ENCODE measurements around the gene BLOC1S4. TPM values are rescaled to one million over a fixed set of nuclear protein-coding genes. Genes with fewer than 3 reads are reported as not detected.

BLOC1S4 gene
- total RNA-seq, 2 donors from 2014 or later = 18.8 to 26.5 TPM

- TF ChIP-seq CTCF (conservative IDR thresholded peaks at IDR 0.05) = no peak
- Mint-ChIP-seq H3K9me3 (peaks cover 3% of the 10 kb centered on the region), H3K27me3 (ENCODE audit: insufficient read depth) (no peaks in the 10 kb centered on the region), H3K4me1 (no peaks in the 10 kb centered on the region), H3K27ac (no peak overlapping the region), H3K36me3 (ENCODE audit: low read depth) (peaks cover 20% of the 10 kb centered on the region), H3K4me3 (no peak overlapping the region)
- Histone ChIP-seq H3K36me3 (ENCODE audit: control insufficient read depth, insufficient read depth, low read length) (peaks cover 20% of the 10 kb centered on the region), H3K27me3 (ENCODE audit: control insufficient read depth, insufficient read depth, low read length, poor library complexity, severe bottlenecking) (no peaks in the 10 kb centered on the region), H3K9me3 (ENCODE audit: control insufficient read depth, low read length) (no peaks in the 10 kb centered on the region), H3K4me1 (ENCODE audit: control insufficient read depth, insufficient read depth, low read length) (no peaks in the 10 kb centered on the region), H3K4me3 (ENCODE audit: low read length) (no peak overlapping the region), H3K9ac (ENCODE audit: extremely low read depth, low read length, poor library complexity, severe bottlenecking) (no peak overlapping the region), H3K27ac (ENCODE audit: low read depth, low read length) (no peak overlapping the region)
- 92 to 95% methylated on average over 7 to 8 of the region's 8 CpGs for WGBS, 2 experiments (ENCODE audit: insufficient coverage in 1 of 2, insufficient read length in 1 of 2)
- DNase-seq = no peak
These were observed 19.4 kb upstream of the BLOC1S4 start for GRCh38 chr4:6696611-6697010.

- no peak overlapping the region for H3K27ac Mint-ChIP-seq
- Histone ChIP-seq H3K4me1 (ENCODE audit: control insufficient read depth, insufficient read depth, low read length) (no peaks in the 10 kb centered on the region), H3K27me3 (ENCODE audit: control insufficient read depth, insufficient read depth, low read length, poor library complexity, severe bottlenecking) (no peaks in the 10 kb centered on the region), H3K9me3 (ENCODE audit: control insufficient read depth, low read length) (peaks cover 5% of the 10 kb centered on the region), H3K4me3 (ENCODE audit: low read length) (no peak overlapping the region), H3K36me3 (ENCODE audit: control insufficient read depth, insufficient read depth, low read length) (peaks cover 25% of the 10 kb centered on the region), H3K27ac (ENCODE audit: low read depth, low read length) (no peak overlapping the region), H3K9ac (ENCODE audit: extremely low read depth, low read length, poor library complexity, severe bottlenecking) (no peak overlapping the region)
- no peaks in the 10 kb centered on the region for H3K27me3 Mint-ChIP-seq (ENCODE audit: insufficient read depth)
- H3K4me3 Mint-ChIP-seq = no peak overlapping the region
- peaks cover 8% of the 10 kb centered on the region for H3K9me3 Mint-ChIP-seq
- 96 to 98% methylated on average over 5 to 6 of the region's 6 CpGs for WGBS, 2 experiments (ENCODE audit: insufficient coverage in 1 of 2, insufficient read length in 1 of 2)
- TF ChIP-seq CTCF (conservative IDR thresholded peaks at IDR 0.05) = no peak
- H3K36me3 Mint-ChIP-seq (ENCODE audit: low read depth) = peaks cover 25% of the 10 kb centered on the region
- H3K4me1 Mint-ChIP-seq = no peaks in the 10 kb centered on the region
- DNase-seq = no peak
These were observed 18.8 kb upstream of the BLOC1S4 start for GRCh38 chr4:6697131-6697530.

DNA sequence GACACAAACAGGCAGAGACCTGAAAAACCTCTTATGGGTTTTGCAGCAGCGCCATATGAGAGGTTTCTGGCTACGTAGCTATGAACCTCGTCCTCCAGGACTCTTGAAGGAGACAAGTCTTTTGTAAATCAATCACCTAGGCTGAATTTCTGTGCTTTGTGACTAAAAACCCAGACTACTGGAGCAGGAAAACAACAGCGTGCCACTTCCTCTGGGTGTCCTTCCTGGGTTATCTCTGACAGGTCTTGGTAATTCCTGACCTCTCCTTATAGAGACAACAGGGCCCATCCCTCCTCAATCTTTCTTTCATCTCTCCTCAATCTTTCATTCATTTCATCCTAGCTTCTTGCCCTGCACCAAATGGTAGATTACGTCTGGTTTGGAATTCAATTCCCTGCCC, 16.6 kb upstream of the BLOC1S4 start:
- Histone ChIP-seq H3K4me3 (ENCODE audit: low read length) (no peak overlapping the region), H3K27me3 (ENCODE audit: control insufficient read depth, insufficient read depth, low read length, poor library complexity, severe bottlenecking) (no peaks in the 10 kb centered on the region), H3K9ac (ENCODE audit: extremely low read depth, low read length, poor library complexity, severe bottlenecking) (no peak overlapping the region), H3K36me3 (ENCODE audit: control insufficient read depth, insufficient read depth, low read length) (peaks cover 42% of the 10 kb centered on the region), H3K9me3 (ENCODE audit: control insufficient read depth, low read length) (peaks cover 22% of the 10 kb centered on the region), H3K4me1 (ENCODE audit: control insufficient read depth, insufficient read depth, low read length) (no peaks in the 10 kb centered on the region), H3K27ac (ENCODE audit: low read depth, low read length) (no peak overlapping the region)
- no peak overlapping the region for H3K4me3 Mint-ChIP-seq
- H3K27ac Mint-ChIP-seq = no peak overlapping the region
- H3K36me3 Mint-ChIP-seq (ENCODE audit: low read depth) = peaks cover 47% of the 10 kb centered on the region
- DNase-seq = no peak
- no peak for TF ChIP-seq CTCF (conservative IDR thresholded peaks at IDR 0.05)
- H3K4me1 Mint-ChIP-seq = no peaks in the 10 kb centered on the region
- no peaks in the 10 kb centered on the region for H3K27me3 Mint-ChIP-seq (ENCODE audit: insufficient read depth)
- 93 to 100% methylated on average over 5 of the region's 5 CpGs for WGBS, 2 experiments (ENCODE audit: insufficient coverage in 1 of 2, insufficient read length in 1 of 2)
- H3K9me3 Mint-ChIP-seq = peaks cover 30% of the 10 kb centered on the region

Data from endodermal cell (in vitro differentiated cells).